ENCODE data around the gene PTPRK. TPM values are rescaled to one million over a fixed set of nuclear protein-coding genes. Genes with fewer than 3 reads are reported as not detected.

PTPRK gene
- total RNA-seq, 2 donors from 2014 or later = 0.77 to 0.78 TPM

GRCh38 chr6:128124713-128125112 is 395.7 kb downstream of the PTPRK start:
- DNase-seq = no peak
- no peaks in the 10 kb centered on the region for H3K9me3 ChIP-seq (ENCODE audit: control insufficient read depth, low read length, poor library complexity, severe bottlenecking)
- ATAC-seq = no peak
- Mint-ChIP-seq H3K4me1 (peaks cover 5% of the 10 kb centered on the region), H3K27me3 (no peaks in the 10 kb centered on the region), H3K27ac (no peak overlapping the region), H3K36me3 (ENCODE audit: low read depth) (peaks cover 2% of the 10 kb centered on the region), H3K4me3 (no peak overlapping the region)

DNA sequence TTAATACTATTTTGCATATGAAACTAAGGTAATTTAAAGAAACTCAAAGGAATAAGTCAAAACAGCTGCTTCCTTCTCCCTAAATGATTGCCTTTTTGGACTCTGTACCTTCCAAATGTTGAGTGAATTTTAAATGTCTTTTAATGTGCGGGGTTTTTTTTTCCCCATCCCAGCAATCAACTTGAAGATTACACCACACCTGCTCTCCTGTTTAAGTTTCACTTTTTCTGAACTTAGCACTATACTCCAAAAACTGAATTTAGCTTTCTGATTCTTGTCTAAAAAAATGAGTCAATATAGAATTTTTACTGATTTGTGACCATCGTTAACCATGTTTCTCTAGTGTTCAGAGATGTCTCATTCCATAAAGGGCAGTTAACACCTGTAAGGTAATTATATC is 398.8 kb downstream of the PTPRK start:
- peaks cover 5% of the 10 kb centered on the region for H3K4me1 Mint-ChIP-seq
- H3K36me3 Mint-ChIP-seq (ENCODE audit: low read depth) = peaks cover 2% of the 10 kb centered on the region

DNA sequence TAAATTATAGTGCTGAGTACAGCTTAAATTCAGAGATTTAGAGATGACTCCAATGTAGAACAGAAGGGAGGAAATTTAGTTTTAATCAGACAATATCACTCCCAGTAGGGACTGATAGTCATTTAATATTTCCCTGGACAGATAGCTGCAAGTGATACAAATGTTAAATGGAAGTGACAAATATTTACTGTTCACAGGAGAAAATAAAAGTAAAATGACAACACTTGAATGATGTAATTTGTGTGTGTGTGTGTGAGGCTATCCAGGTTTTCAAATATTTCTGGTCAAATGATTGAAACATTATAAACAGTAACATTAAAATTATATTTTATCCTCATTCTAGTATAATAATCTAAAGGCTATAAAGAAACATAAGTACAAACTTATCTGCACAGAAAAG is 399.2 kb downstream of the PTPRK start:
- H3K27me3 Mint-ChIP-seq = no peaks in the 10 kb centered on the region
- DNase-seq = no peak
- H3K9me3 ChIP-seq (ENCODE audit: control insufficient read depth, low read length, poor library complexity, severe bottlenecking) = no peaks in the 10 kb centered on the region
- peaks cover 5% of the 10 kb centered on the region for H3K4me1 Mint-ChIP-seq
- no peak for ATAC-seq
- peaks cover 2% of the 10 kb centered on the region for H3K36me3 Mint-ChIP-seq (ENCODE audit: low read depth)
- H3K27ac Mint-ChIP-seq = no peak overlapping the region
- no peak overlapping the region for H3K4me3 Mint-ChIP-seq

More for the DNA sequence above, 398.8 kb downstream of the PTPRK start:
- no peaks in the 10 kb centered on the region for H3K9me3 ChIP-seq (ENCODE audit: control insufficient read depth, low read length, poor library complexity, severe bottlenecking)
- Mint-ChIP-seq H3K27ac (no peak overlapping the region), H3K4me3 (no peak overlapping the region), H3K27me3 (no peaks in the 10 kb centered on the region)
- ATAC-seq (no peak), DNase-seq (no peak)

DNA sequence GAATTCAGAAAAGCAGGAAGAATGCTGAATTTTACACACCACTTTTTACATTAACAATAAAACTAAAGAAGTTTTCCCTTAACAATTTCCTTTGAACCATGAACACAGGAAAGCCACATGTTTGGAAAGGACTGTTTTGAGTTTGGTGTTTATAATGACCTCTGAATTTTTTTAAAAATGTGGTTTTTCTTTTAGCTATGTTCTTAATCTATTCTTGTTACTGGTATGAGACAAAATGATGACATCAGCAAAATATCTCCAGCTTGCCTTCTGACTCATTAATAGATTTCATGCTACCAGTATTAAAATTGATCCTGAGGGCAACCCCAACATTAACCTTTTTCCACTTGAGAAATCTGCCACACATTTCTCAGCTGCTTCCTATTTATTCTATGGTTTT is 402.0 kb downstream of the PTPRK start:
- Mint-ChIP-seq H3K4me3 (no peak overlapping the region), H3K4me1 (peaks cover 5% of the 10 kb centered on the region), H3K36me3 (ENCODE audit: low read depth) (peaks cover 3% of the 10 kb centered on the region)

GRCh38 chr6:128117916-128118315 is 402.5 kb downstream of the PTPRK start:
- peaks cover 3% of the 10 kb centered on the region for H3K36me3 Mint-ChIP-seq (ENCODE audit: low read depth)
- no peak for DNase-seq
- H3K27me3 Mint-ChIP-seq = no peaks in the 10 kb centered on the region
- no peaks in the 10 kb centered on the region for H3K9me3 ChIP-seq (ENCODE audit: control insufficient read depth, low read length, poor library complexity, severe bottlenecking)
- H3K4me1 Mint-ChIP-seq = peaks cover 7% of the 10 kb centered on the region
- no peak overlapping the region for H3K27ac Mint-ChIP-seq
- no peak overlapping the region for H3K4me3 Mint-ChIP-seq
- ATAC-seq = no peak

More for the DNA sequence above, 402.0 kb downstream of the PTPRK start:
- DNase-seq (no peak), ATAC-seq (no peak)
- no peaks in the 10 kb centered on the region for H3K9me3 ChIP-seq (ENCODE audit: control insufficient read depth, low read length, poor library complexity, severe bottlenecking)
- H3K27me3 Mint-ChIP-seq = no peaks in the 10 kb centered on the region
- H3K27ac Mint-ChIP-seq = no peak overlapping the region

DNA sequence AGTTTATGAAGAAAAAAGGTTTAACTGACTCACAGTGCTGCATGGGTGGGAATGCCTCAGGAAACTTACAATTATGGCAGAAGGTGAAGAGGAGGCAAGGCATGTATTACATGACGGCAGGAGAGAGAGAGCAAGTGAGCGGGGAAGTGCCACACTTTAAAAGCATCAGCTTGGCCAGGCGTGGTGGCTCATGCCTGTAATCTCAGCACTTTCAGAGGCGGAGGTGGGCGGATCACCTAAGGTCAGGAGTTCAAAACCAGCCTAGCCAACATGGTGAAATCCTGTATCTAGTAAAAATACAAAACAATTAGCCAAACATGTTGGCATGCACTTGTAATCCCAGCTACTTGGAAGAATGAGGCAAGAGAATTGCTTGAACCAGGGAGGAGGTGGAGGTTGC is 406.2 kb downstream of the PTPRK start:
- peaks cover 5% of the 10 kb centered on the region for H3K36me3 Mint-ChIP-seq (ENCODE audit: low read depth)
- no peak for ATAC-seq
- peaks cover 11% of the 10 kb centered on the region for H3K4me1 Mint-ChIP-seq
- no peak overlapping the region for H3K27ac Mint-ChIP-seq
- no peaks in the 10 kb centered on the region for H3K27me3 Mint-ChIP-seq
- no peak for DNase-seq
- H3K9me3 ChIP-seq (ENCODE audit: control insufficient read depth, low read length, poor library complexity, severe bottlenecking) = no peaks in the 10 kb centered on the region
- no peak overlapping the region for H3K4me3 Mint-ChIP-seq

DNA sequence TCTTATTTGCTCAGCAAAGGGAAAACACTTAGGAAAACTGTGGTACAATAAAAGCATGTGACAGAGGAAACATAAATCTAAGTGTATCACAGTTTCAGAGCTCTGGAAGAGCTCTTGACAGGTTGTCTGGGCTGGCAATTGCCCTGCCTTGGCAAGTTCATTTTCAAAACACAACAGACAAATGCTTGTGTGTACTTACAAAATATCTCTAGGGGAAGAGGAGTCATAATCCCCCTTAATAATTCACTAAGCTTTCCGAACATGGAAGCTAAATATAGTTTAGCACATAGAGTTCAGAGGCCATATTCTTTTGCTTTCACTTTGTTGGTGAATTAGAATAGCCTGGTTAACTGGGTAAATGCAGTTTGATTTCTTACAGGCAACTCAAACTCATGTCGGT is 407.9 kb downstream of the PTPRK start:
- DNase-seq = no peak
- ATAC-seq = no peak
- peaks cover 11% of the 10 kb centered on the region for H3K4me1 Mint-ChIP-seq
- peak overlapping the region; percentile 87 for H3K4me3 Mint-ChIP-seq
- no peaks in the 10 kb centered on the region for H3K9me3 ChIP-seq (ENCODE audit: control insufficient read depth, low read length, poor library complexity, severe bottlenecking)
- H3K27me3 Mint-ChIP-seq = no peaks in the 10 kb centered on the region
- peaks cover 5% of the 10 kb centered on the region for H3K36me3 Mint-ChIP-seq (ENCODE audit: low read depth)
- H3K27ac Mint-ChIP-seq = peak overlapping the region; percentile 66

DNA sequence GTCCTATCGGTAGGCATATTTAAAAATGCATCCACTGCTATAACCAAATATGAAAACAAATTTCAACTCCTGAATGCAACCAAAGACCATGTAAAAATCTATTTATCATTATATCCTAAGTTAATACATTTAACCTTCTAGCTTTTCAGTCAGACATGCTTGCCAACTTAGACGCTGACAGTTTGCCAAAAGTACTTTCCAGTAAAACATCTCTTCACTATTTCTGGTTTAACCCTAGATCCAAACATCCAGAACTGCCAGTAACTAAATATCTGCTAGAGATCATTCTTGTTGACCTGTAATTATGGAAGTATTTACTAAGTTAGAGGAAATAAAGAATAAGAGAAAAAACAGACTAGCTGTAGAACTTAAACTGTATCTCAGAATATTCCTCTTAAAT is 409.3 kb downstream of the PTPRK start:
- H3K9me3 ChIP-seq (ENCODE audit: control insufficient read depth, low read length, poor library complexity, severe bottlenecking) = no peaks in the 10 kb centered on the region
- no peak overlapping the region for H3K27ac Mint-ChIP-seq

DNA sequence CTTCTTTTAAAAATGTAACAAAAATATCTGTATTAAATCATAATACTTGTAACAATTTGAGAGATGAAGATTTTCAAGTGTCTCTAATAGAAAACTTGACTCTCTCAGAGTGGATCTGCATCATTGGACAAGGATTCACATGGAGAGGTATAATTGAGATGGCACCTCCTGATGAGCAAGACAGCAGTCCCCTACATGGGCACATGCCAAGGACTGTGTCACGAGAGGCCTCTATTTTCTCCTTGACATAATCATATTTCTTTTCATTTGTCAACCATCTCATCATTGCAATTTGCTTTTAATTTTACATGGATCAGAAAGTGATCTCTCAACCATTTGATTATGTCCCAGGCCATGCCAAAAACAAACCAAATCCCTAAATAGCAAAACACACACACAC is 412.7 kb downstream of the PTPRK start:
- H3K9me3 ChIP-seq (ENCODE audit: control insufficient read depth, low read length, poor library complexity, severe bottlenecking) = no peaks in the 10 kb centered on the region
- no peaks in the 10 kb centered on the region for H3K27me3 Mint-ChIP-seq
- peaks cover 2% of the 10 kb centered on the region for H3K36me3 Mint-ChIP-seq (ENCODE audit: low read depth)
- H3K4me3 Mint-ChIP-seq = no peak overlapping the region
- no peak for DNase-seq
- H3K27ac Mint-ChIP-seq = no peak overlapping the region
- ATAC-seq = no peak
- H3K4me1 Mint-ChIP-seq = peaks cover 8% of the 10 kb centered on the region

More for the DNA sequence above, 409.3 kb downstream of the PTPRK start:
- peaks cover 5% of the 10 kb centered on the region for H3K36me3 Mint-ChIP-seq (ENCODE audit: low read depth)
- ATAC-seq = no peak
- no peak for DNase-seq
- H3K4me3 Mint-ChIP-seq = no peak overlapping the region
- no peaks in the 10 kb centered on the region for H3K27me3 Mint-ChIP-seq
- H3K4me1 Mint-ChIP-seq = peaks cover 11% of the 10 kb centered on the region

- peaks cover 4% of the 10 kb centered on the region for H3K4me1 Mint-ChIP-seq
- no peak overlapping the region for H3K4me3 Mint-ChIP-seq
- no peaks in the 10 kb centered on the region for H3K36me3 Mint-ChIP-seq (ENCODE audit: low read depth)
- H3K27ac Mint-ChIP-seq = no peak overlapping the region
- H3K27me3 Mint-ChIP-seq = no peaks in the 10 kb centered on the region
- H3K9me3 ChIP-seq (ENCODE audit: control insufficient read depth, low read length, poor library complexity, severe bottlenecking) = no peaks in the 10 kb centered on the region
- ATAC-seq = no peak
- no peak for DNase-seq
Observed at GRCh38 chr6:128099571-128100197, 420.7 kb downstream of the PTPRK start.

DNA sequence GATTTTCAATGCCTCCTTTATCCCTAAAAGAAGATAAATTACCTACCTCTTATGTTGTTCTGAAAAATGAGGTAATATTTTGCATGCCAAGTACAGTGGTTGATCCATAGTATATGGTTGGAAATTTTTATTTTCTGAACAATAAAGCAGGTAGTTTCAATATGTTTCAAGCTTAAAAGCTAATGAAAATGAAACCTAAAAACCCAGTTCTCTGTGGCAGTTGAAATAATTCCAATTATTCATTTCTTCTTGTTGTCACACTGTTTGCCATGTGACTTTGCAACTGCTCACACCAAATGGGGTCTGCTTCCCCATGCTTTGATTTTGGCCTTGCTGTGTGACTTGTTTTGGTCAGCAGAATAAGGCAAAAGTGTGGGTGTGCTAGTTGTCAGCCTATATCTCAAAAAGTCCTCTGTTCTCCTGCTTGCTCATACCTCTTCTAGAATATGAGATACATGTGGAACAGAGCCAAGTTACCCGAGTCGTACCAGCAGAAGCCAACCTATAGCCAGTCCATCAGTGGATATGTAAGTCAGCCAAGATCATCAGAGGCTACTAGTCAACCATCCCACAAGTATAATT is 422.3 kb downstream of the PTPRK start:
- no peaks in the 10 kb centered on the region for H3K36me3 Mint-ChIP-seq (ENCODE audit: low read depth)
- no peaks in the 10 kb centered on the region for H3K9me3 ChIP-seq (ENCODE audit: control insufficient read depth, low read length, poor library complexity, severe bottlenecking)
- H3K27me3 Mint-ChIP-seq = no peaks in the 10 kb centered on the region
- no peak overlapping the region for H3K4me3 Mint-ChIP-seq
- no peak overlapping the region for H3K27ac Mint-ChIP-seq
- ATAC-seq (no peak), DNase-seq (no peak)
- H3K4me1 Mint-ChIP-seq = peaks cover 4% of the 10 kb centered on the region

DNA sequence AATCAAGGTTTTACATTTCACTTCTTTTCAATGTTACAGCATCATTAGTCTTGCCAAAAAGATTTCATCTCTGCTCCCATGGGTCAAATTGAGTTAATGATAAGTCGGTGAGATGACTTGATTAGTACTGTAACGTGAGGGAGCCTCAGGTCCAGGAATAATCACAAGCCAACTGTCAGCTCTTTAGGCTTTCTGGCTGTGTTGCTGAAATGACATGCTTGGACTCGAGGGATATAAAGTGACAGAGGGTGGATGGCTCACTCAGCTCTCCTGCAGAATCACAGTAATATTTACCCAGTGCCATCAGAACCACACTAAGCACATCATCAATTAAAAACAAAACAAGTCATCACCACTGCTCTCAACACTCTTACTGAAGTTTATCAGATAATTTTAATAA is 423.4 kb downstream of the PTPRK start:
- Mint-ChIP-seq H3K27me3 (no peaks in the 10 kb centered on the region), H3K27ac (no peak overlapping the region), H3K36me3 (ENCODE audit: low read depth) (no peaks in the 10 kb centered on the region), H3K4me3 (no peak overlapping the region), H3K4me1 (peaks cover 4% of the 10 kb centered on the region)
- DNase-seq = no peak
- ATAC-seq = no peak
- H3K9me3 ChIP-seq (ENCODE audit: control insufficient read depth, low read length, poor library complexity, severe bottlenecking) = no peaks in the 10 kb centered on the region

DNA sequence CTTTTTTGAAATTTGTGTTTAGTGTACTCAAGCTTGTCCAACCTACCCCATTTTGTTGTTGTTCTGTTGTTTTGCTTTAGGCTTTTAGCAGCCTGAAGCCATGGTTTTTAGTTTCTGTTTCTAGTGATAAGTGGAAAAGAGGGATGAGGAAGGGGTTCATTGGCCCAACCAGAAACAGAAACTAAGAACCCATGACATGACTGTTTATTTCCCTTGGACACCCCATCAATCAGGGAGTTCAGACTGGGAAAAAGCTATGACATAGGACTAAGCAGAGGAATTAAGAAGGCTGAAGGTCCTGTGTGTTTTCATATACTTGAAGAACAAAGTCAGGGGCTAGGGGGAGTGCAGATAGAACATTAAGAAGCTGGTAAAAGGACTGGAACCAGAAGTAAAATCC is 425.0 kb downstream of the PTPRK start:
- no peaks in the 10 kb centered on the region for H3K9me3 ChIP-seq (ENCODE audit: control insufficient read depth, low read length, poor library complexity, severe bottlenecking)
- H3K27me3 Mint-ChIP-seq = no peaks in the 10 kb centered on the region
- no peak overlapping the region for H3K27ac Mint-ChIP-seq
- H3K36me3 Mint-ChIP-seq (ENCODE audit: low read depth) = no peaks in the 10 kb centered on the region
- DNase-seq = no peak
- H3K4me3 Mint-ChIP-seq = no peak overlapping the region
- no peak for ATAC-seq
- H3K4me1 Mint-ChIP-seq = peaks cover 4% of the 10 kb centered on the region

DNA sequence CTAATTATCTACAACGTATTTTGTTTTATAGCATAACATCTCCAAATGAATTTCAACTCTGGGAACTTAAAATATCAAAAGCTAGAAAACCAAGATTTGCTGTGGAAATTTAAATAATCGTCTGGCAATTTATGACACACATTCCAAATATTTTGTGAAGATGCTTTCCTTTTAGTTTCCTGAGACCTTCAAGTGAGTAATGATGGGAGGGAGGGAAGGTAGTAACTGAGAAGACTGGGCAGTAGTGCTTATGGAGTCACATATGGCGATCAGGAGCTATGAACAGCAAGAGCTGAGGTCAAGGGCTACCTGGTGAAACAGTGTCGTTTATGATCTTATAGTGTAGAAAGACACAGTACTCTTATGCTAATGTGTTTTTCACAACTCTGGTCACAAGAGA is 441.4 kb downstream of the PTPRK start:
- ATAC-seq = no peak
- peaks cover 4% of the 10 kb centered on the region for H3K36me3 Mint-ChIP-seq (ENCODE audit: low read depth)
- peaks cover 5% of the 10 kb centered on the region for H3K4me1 Mint-ChIP-seq
- H3K27me3 Mint-ChIP-seq = no peaks in the 10 kb centered on the region
- no peak overlapping the region for H3K4me3 Mint-ChIP-seq
- DNase-seq = no peak
- no peak overlapping the region for H3K27ac Mint-ChIP-seq
- H3K9me3 ChIP-seq (ENCODE audit: control insufficient read depth, low read length, poor library complexity, severe bottlenecking) = no peaks in the 10 kb centered on the region

All from T-helper 17 cell (primary cell).